Stimulated activated CD8-positive, alpha-beta memory T cell treated with anti-CD3 and anti-CD28 coated beads, Interleukin-4, amount 100 ng/mL, for 1 hour (primary cell): ENCODE data around the gene KRT37.
"Not testable (repeated sequence)": the region's sequence is repeated elsewhere in the genome, so short reads cannot be mapped to it uniquely, and the experiment has no call there.

Source experiments
- DNase-seq, 2 donors: peaks; one replicate each; pipeline ENCODE4 v3.0.0-alpha.2; 2020; ENCODE audit warnings: low read depth in 2 of 2, low spot score in 1 of 2

KRT37 gene

DNA sequence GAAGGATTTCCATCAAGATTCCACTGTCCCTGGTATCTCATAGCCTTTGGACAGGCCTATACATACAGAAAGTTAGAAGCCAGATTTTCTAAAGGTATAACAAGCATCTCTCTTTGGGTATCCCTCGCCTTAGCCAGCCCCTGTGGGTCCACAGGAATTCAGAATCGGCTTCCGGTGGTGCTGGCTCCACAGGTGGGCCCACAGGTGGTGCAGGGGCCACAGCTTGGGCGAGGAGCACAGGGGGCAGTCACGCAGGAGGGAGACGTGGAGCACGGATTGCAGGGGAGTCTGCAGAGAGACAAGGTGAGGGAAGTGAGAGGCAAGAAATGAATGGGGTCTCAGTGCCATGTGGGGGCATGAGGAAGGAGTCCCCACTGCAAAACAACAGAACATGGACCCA is 12.9 kb upstream of the KRT37 start:
- no peak for DNase-seq

DNA sequence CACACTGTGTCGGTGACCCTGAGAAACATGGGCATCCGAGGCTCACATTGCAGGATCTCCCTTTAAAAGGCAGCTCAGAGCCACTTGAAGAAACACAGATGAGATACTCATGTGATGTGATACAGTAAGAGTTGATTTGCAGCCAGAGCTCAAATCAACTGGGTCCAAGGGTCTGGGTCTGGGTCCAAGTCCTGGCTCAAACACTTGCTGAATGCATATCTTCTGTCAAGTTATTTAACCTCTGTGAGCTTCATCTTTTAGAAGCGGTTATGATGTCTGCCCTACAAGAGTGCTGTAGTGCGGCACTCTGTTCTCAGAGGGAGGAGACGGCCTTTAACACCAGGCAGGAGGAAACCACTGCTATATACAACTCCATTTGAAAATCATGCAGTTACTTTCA is 10.0 kb upstream of the KRT37 start:
- no peak for DNase-seq

DNA sequence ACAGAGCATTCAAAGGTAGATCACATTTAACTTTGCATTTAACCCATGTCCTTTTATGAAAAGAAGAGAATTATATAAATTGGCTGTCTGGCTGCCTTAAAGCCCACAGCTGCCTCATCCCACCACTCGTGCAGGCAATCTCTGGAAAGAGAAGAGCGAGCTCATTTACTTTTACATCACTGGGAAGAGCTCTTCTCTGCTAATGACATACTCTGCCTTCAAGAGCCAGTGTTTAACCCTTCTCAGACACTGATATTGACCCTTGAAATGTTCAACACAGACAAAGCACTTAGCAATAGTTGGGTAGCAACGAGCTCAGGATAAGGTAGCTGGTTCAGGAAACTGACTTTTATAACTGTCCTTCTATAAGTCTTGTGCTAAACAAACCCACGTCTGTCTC is 9.6 kb upstream of the KRT37 start:
- no peak for DNase-seq

DNA sequence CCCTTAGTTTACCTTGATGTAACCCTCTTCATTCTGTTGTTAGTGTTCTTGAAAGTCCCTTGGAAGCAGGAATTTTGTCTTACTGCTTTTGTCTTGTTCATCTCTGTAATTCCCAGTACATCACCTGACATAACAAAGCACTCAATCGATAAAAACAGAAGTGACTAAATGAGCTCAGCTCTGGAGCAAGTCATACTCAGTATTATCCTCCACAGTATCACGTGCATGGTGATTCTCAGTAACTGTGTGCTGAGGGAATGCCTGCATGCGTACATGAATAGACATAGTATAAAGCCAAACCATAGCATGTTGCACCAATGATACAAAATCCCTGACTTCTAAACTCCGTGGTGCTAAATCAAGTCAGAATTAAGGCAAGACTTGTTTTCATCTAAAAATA is 9.2 kb upstream of the KRT37 start:
- no peak for DNase-seq

DNA sequence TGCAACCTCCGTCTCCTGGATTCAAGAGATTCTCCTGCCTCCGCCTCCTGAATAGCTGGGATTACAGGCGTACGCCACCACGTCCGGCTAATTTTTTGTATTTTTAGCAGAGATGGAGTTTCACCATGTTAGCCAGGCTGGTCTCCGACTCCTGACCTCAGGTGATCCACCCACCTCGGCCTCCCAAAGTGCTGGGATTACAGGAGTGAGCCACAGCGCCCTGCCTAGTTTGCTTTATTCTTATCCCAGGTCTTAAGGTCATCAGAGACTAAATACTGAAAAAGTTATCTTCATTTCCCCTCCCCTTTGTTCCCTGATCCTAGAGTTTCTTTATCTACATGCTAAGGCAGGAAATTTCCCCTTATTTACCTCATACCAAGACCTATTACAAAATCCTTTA is 6.0 kb upstream of the KRT37 start:
- DNase-seq, result not testable (repeated sequence)

DNA sequence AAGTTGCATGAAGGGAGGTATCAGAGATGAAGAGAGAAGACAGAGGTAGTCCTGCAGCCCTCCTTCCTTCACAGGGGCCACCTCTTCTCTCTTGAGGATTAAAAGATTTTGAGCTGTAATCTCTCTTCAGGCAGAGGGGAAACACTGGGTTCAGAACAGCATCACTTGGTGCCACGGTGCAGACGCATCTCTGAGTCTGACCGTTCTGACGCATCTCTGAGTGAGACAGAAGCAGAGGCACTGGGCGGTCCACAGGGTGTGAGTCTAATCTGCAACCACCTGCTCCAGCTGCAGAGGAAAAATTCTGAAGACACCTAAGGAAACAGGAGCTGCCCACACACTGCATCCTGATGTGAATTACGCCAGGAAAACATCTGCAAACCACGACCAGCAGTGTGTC is 5.3 kb upstream of the KRT37 start:
- no peak for DNase-seq

DNA sequence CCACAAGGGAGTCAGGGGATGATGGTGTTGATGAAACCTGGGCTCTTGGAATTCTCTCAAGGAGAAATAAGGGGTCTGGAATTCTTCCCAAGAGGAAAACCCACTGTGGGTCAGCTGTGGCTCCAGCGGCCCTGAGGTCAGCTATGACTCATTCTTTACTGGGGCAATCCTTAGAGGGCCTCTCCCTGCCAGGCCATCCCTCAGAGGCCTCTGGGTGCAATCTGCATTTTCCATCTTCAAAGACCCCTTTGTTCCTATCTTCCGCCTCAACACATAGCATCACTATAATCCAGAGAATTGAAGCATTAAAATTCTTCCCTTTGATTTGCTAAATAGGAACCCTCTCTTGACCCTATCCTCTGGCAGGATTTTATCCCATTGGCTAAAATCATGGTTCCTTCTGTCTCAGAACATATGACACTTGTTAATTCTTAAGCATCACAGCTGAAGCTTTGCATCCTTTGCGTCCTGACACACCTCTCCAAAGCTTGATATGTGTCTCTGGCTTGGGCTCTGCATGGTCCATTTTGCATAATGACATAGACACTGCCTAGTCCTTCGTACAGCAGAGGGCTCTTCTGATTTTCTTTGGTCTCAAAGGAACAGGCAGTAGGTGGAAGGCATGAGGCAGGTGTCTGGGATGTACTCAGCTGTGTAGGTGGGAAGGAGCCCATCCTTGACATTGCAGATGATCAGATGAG is 4.4 kb upstream of the KRT37 start:
- no peak for DNase-seq

DNA sequence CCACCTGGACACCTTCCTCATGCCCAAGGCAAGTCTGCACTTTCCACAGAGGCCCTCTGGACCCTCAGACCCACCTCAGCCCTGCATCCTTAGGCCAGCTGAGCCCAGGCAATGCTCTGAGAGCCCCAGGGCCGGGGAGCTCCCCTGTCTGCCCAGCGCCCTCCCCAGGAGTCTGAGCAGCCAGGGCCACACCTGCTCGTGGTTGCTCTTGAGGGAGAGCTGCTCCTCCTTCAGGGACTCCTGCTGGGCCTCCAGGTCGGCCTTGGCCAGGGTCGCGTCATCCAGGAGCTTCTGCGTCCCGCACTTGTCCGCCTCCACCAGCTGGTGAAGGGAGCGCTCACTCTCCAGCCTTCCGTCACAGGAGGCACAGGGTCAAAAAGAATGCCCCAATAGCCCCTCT is 1.8 kb downstream of the KRT37 start:
- DNase-seq, result not testable (repeated sequence)

DNA sequence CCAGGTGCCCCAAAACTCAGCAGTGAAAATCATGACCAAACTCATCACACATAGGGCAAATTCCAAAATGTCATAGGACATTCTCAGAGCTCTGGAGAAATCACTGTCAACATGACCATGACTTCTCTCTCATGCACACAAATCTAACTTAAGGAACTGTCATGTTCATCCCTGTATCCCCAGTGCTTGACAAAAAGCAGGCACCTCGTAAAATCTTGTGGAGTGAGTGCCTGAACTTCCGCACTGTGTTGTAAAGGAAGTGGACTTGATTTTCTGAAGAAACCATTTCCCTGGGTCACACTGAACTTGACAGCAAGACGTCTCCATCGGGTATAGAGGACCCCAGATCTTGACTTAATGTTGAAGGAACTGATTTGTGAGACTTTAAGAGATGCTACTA is 2.8 kb downstream of the KRT37 start:
- no peak for DNase-seq

DNA sequence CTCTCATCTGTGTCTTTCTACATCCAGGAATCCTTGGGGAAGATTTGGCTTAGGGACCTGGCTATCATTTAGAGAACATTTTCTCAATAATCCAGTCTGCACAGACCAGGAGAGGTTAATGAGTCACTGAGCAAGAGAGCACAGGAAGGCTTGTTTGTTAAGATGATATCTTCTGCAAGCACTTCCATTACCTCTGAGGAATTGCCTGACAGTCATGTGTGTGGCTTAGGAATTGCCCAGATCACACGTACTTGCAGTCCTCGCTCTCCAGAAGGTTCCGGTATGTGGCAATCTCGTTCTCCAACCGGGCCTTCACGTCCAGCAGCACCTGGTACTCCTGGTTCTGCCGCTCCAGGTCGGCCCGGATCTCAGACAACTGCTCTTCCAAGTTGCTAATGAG is 3.3 kb downstream of the KRT37 start:
- DNase-seq, result no peak

DNA sequence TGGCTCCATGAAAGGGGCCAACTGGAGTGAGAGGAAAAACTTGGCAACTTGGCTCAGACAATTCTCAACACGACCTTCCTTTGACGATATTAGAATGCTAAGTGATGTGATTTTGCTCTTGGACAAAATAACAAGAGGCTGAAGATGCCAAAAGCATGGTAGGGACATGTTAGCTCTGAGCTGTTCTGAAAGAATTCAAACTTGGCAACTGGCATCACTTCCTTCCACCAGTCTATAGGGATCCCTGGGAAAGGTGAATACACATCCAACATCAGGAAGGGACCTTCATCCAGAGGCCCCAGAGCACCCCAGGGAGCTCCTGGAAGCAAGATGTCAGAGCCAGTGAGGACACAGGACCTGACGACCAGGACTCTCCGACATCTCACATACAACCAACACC is 4.3 kb downstream of the KRT37 start:
- no peak for DNase-seq

DNA sequence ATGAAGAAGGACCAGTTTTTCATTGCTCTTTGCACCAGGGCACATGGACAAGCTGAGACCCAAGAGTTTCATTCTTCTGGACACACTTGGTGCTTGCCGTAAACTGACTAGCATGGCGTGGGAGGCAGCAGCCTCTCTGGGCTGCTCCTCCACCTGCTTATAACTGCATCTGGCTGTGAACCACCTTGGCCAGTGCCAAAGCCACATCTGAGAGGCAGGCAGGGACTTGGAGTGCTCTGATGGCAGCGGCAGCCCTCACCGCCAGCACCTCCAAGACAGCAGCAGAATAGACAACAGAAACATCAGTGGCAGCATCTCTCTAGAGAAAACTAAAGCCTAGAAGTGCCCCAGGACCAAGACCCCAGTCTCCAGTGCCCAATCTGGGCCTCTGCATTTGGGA is 4.7 kb downstream of the KRT37 start:
- DNase-seq, result no peak

DNA sequence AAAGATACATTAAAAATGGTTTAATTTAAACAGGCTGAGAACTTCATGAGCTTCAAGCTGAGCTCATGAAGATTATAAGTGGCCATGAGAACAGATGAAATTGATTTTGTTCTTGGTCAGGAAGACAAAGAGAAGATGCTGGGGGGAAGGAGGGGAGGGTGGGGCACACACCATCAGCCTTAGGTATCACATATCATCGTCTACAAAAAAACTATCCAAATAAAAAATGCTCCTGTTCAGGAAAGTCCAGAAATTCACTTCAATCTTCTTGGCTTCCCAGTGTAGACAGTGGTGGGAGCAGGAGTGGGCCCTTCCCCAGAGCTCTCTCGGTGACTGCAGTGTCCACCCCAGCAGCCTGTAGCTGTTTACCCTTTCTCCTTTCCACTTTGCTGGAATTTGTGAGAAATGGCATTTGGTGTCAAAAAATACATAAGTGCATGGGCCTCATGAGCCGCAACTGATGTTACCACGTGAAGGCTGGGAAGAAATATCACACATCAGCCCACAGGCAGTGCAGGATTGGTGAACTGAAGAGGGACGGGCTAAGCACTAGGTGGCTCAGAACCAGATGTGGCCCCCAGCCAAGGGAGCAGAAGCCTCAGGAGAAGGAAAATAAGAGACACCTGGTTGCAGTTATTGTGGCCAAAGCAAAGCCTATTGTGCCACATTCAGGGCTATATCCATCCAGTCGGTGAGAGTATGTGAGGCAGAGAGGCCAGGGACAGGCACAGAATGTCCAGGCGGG is 6.1 kb downstream of the KRT37 start:
- no peak for DNase-seq

DNA sequence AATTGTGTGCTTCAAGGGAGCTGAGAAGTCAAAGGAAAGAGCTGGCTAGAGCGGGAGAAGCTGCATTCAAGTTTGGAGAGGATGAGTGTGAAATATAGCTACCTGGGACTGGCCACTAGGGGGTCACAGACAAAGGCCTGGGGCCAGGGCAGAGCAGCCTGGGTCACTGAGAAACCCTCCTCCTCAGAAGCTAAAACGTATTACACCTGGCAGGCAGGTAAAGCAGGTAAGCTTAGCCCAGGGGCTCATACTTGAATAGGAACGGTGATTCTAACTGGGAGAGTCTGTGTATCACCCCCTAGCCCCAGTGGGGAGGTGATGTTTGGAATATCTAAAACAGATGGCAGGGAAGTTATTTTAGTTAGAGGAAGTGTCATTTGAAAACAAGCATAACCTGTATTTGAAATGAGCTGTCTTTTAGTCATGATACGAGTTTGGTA is 6.8 kb downstream of the KRT37 start:
- no peak for DNase-seq

DNA sequence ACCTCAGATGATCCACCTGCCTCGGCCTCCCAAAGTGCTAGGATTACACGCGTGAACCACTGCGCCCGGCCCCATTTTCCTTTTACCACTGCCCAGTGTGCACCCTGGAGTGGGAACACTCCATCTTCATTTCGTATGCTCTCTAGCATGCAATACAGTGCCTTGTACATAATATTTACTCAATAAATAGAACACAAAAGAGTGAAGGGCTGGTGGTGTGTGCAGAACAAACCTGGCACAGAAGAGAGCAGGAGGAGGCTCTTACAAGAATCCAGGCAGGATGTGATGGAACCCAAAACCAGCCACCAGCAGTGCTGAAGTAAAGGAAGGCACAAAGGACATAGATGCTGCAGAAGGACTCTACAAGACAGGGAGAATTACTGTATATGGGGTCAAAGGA is 7.3 kb downstream of the KRT37 start:
- no peak for DNase-seq

DNA sequence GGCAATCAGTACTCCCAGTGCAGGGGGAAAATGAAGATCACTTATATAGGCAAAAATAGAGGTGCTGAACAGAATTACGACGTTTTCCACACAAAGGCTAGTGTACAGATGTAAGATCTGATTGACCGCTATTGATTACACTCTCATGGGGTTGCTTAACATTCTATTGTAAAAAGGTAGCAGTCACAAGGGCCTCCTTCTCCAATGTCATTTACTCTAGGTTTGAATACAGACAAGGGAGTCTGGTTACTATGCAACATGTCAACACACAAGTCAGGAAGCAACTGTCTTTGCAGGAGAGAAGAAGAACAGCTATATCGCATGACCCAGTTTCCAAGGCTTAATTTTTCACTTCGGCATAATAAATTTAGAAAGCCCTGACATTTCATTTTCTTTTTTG is 7.9 kb downstream of the KRT37 start:
- no peak for DNase-seq

DNA sequence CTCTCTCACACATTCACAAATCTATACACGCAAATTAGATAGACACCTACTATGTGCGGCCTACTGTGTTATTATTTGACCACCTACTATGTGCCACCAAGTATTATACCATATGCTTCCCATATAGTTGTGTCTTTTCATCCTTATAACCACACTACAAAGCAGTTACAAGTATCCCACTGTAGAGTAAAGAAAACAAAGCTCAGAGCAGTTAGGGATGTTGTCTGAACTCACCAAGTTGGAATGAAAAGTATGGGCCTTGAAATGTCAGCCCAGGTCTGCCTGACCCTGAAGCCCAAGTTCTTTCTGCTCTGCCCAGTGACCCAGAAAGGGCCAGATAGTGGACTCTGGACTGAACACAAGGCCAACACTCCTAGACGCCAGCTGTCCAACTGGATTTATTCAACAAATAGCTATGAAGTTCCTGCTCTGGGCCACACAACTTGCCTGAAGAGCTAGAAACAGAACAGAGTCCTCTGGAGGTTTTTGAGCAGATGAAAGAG is 8.5 kb downstream of the KRT37 start:
- DNase-seq, result no peak

DNA sequence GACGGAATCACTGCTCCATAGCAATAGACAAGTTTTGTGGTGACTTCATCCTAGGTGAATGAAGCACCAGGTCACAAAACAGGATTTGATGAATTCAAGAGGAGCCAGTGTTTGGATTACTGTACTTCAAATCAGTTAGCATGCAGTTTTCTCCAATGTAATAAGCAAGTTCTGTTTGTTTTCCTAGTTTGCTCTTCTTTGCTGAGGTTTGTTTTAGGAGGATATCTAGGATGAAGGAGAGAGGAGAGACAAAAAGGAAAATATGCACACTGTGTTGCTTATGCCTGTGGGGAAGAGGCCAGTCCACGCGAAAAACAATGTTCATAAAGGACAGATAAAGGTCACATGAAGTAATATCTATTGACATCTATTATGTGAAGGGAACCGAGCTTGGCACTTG is 9.0 kb downstream of the KRT37 start:
- no peak for DNase-seq

DNA sequence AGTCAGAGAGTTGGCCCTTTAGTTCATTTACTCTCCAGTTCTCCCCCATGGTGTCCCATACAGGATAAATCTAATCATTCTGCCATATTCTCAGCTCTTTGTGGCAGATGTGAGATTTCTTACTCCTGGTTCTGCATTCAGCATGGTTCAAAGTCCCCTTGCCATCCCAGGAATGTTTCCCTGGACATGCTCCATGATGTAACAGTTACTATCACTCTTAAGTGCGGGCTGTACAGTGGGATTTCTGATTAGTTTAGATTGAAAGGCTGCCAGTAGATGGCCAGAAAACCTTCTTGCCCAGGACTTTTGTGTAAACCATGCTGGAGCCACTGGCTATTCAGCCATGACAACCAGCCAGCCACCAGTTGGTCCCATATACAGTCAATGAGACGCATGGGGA is 10.4 kb downstream of the KRT37 start:
- no peak for DNase-seq

DNA sequence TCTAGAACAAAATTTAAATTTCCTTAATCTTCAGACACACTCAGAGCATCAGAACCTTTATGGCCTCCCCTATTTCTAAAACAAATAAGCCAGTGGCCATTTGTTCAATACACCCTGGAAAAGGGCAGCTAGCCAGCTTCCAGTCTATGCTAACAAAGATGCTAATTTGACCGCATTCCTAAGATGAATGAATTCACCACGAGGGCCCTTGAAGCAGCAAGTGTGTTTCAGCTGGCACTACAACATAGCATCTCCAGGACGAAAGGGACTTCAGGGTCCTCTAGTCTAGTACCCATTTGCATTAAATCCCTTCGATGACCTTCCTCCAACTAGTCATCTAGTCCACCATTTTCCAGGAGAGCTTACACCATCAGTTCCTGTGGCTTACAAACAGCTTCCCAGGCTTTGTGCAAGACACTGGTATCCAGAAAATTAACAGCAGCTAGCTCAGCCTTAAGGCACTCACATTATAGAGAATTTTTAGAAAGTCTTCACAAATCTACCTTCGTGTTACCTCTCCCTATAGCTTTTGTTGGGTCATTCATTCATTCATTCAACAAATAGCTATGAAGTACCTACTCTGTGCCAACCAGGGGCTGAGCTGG is 10.9 kb downstream of the KRT37 start:
- DNase-seq, result no peak

DNA sequence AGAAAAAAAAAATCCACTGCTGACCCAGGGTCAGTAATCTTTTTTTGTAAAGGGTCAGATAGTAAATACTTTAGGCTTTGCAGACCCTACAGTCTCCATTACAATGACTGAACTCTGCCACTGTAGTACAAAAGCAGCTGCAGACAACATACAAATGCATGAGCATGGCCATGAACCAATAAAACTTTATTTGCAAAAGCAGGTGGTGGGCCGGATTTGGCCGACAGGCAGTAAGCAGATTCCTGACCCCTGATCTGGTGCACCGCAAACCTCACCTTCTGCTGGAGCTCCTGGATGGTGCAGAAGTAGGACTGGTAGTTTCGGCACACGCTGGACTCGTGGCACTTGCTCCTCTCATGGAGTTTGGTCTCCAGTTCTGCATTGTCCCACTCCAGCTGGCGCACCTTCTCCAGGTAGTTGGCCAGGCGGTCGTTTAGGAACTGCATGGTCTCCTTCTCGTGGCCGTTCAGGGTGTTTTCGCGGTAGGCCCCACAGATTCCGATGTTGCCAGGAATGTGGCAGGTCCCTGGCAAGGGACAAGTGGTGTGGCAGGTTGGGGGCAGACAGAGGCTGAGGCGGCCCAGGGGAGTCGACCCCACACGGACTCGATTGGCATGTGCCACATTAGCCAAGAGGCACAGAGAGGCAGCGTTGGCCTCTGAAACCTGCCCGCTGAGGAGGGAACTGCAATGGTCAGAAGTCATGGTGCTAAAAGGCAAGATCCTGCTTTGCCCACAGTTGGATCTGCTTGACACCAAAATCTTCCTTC is 13.1 kb downstream of the KRT37 start:
- DNase-seq, result no peak

DNA sequence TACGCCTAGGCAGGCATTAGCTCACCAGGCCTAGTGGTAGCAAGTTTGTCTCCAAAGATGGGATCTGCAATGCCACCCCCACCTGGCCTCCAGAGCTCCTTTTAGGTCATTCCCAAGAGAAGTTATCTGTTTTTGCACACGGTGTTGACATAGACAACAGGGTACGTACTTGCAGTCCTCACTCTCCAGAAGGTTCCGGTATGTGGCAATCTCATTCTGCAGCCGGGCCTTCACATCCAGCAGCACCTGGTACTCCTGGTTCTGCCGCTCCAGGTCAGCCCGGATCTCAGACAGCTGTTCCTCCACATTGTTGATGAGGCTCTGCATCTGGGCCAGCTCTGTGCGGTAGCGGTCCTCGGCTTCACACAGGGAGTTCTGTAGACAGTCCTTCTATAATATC is 17.2 kb downstream of the KRT37 start:
- no peak for DNase-seq
